ENCODE measurements around the gene CEP41.

DNA sequence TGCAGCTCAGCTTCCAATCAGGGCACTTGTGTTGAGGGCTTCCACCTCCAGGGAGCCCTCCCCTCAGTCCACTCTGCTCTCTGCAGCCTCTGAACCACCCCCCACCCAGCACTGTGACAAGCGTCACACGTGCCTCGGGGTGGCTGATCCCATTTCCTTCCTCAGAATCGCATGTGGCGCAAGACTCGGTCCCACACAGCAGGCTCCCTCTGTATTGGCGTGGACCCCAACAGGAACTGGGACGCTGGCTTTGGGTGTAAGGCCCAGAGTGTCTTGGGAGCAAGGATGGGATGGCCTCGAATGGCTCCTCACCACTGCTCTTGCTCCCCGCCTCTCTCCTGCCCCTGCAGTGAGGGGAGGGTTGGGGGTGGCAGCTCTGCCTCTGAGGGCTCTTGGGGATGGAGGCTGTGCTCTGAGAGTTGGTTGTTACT is 56.4 kb downstream of the CEP41 start:
- no peak for TF ChIP-seq POLR2A (IDR thresholded peaks at IDR 0.05)
- TF ChIP-seq, protein P1, sequence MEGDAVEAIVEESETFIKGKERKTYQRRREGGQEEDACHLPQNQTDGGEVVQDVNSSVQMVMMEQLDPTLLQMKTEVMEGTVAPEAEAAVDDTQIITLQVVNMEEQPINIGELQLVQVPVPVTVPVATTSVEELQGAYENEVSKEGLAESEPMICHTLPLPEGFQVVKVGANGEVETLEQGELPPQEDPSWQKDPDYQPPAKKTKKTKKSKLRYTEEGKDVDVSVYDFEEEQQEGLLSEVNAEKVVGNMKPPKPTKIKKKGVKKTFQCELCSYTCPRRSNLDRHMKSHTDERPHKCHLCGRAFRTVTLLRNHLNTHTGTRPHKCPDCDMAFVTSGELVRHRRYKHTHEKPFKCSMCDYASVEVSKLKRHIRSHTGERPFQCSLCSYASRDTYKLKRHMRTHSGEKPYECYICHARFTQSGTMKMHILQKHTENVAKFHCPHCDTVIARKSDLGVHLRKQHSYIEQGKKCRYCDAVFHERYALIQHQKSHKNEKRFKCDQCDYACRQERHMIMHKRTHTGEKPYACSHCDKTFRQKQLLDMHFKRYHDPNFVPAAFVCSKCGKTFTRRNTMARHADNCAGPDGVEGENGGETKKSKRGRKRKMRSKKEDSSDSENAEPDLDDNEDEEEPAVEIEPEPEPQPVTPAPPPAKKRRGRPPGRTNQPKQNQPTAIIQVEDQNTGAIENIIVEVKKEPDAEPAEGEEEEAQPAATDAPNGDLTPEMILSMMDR (IDR thresholded peaks at IDR 0.05): no peak
- TF ChIP-seq POLR2AphosphoS5 (IDR thresholded peaks at IDR 0.05): no peak
